ENCODE data around the gene HELLS. TPM values are rescaled to one million over a fixed set of nuclear protein-coding genes. Genes with fewer than 3 reads are reported as not detected.
"Not testable (repeated sequence)": the region's sequence is repeated elsewhere in the genome, so short reads cannot be mapped to it uniquely, and the experiment has no call there.

HELLS gene
- total RNA-seq, 1 experiment from 2014 or later: 291 TPM

DNA sequence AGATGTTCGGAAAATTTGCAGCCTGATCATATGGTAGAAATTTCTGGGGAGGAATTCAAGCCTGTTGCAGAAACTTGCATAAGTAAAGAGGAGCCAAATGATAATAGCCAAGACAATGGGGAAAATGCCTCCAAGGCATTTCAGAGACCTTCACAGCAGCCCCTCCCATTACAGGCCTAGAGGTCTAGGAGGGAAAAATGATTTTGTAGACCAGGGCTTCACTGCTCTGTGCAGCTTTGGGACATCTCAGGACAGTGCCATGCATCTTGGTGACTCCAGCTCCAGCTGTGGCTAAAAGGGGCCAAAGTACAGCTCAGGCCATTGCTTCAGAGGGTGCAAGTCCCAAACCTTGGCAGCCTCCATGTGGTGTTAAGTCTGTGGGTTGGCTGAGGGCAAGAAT is 87.4 kb downstream of the HELLS start:
- no peak overlapping the region for H3K27ac ChIP-seq (ENCODE audit: insufficient read length, low read depth, low read length)
- no CpG with 5 or more reads among the region's 1 CpG for WGBS (ENCODE audit: extremely low coverage, insufficient read length, low lambda C conversion rate)
- TF ChIP-seq CTCF (conservative IDR thresholded peaks at IDR 0.05): no peak
- H2BK12ac ChIP-seq (ENCODE audit: insufficient read length, low read depth, low read length): no peak overlapping the region
- H3K18ac ChIP-seq (ENCODE audit: insufficient read length, low read depth, low read length): no peak overlapping the region
- Mint-ChIP-seq H3K9me3 (peaks cover 35 to 42% of the 10 kb centered on the region in 2 experiments), H3K27ac (no peak overlapping the region), H3K4me1 (peaks cover under 1 to 2% of the 10 kb centered on the region in 2 experiments; a peak in 1 of 4 replicates), H3K4me3 (no peak overlapping the region), H3K36me3 (ENCODE audit: insufficient read depth in 1 of 3, low read depth in 3 of 3) (peaks cover 28 to 38% (median 38%) of the 10 kb centered on the region in 3 experiments), H3K27me3 (ENCODE audit: low read depth) (no peaks in the 10 kb centered on the region)
- H4K5ac ChIP-seq (ENCODE audit: insufficient read length, low read depth, low read length): no peak overlapping the region
- no peak overlapping the region for H3K4ac ChIP-seq (ENCODE audit: low read depth, low read length)
- H4K20me1 ChIP-seq (ENCODE audit: control insufficient read depth, insufficient read depth, insufficient read length): no peaks in the 10 kb centered on the region
- no peak overlapping the region for H2BK15ac ChIP-seq (ENCODE audit: low read depth, low read length)
- no peaks in the 10 kb centered on the region for H3K79me1 ChIP-seq (ENCODE audit: insufficient read depth, low read depth, low read length, poor library complexity, severe bottlenecking)
- no peak overlapping the region for H3K23ac ChIP-seq (ENCODE audit: insufficient read length, low read depth, low read length)
- DNase-seq: no peak
- H2BK120ac ChIP-seq (ENCODE audit: low read depth, low read length, poor library complexity, severe bottlenecking): no peak overlapping the region
- no peak overlapping the region for H3K9ac ChIP-seq (ENCODE audit: extremely low read depth, insufficient read length, low read length)
- H3T11ph ChIP-seq (ENCODE audit: low read length): no peak overlapping the region
- no peaks in the 10 kb centered on the region for H3K79me2 ChIP-seq (ENCODE audit: insufficient read depth, low read length)
- no peak overlapping the region for H2BK20ac ChIP-seq (ENCODE audit: low read depth, low read length, poor library complexity, severe bottlenecking)
- no peak overlapping the region for H3K56ac ChIP-seq (ENCODE audit: insufficient read length, low read depth, low read length)
- H3K4me2 ChIP-seq (ENCODE audit: insufficient read depth, insufficient read length, low read length): no peak overlapping the region
- no peak overlapping the region for H4K91ac ChIP-seq (ENCODE audit: insufficient read length, low read depth, low read length)
- H3K27me3 ChIP-seq (ENCODE audit: insufficient read depth, low read length): no peaks in the 10 kb centered on the region
- H3K9me3 ChIP-seq (ENCODE audit: control insufficient read depth, low read depth, low read length): no peaks in the 10 kb centered on the region
- no peak overlapping the region for H4K8ac ChIP-seq (replicated peaks; ENCODE audit: insufficient read length, low read depth, low read length)
- no peaks in the 10 kb centered on the region for H3K23me2 ChIP-seq (ENCODE audit: insufficient read length, low read depth, low read length, poor library complexity, severe bottlenecking)
- no peak overlapping the region for H3K14ac ChIP-seq (ENCODE audit: insufficient read depth, low read length)
- H3K4me1 ChIP-seq (ENCODE audit: insufficient read depth, low read length): no peaks in the 10 kb centered on the region
- H2AFZ ChIP-seq (ENCODE audit: low read length): no peak overlapping the region
- no peak overlapping the region for H2BK5ac ChIP-seq (ENCODE audit: insufficient read length, low read length)
- no peak overlapping the region for H2AK5ac ChIP-seq (ENCODE audit: insufficient read length, low read length)

- H2BK120ac ChIP-seq (ENCODE audit: low read depth, low read length, poor library complexity, severe bottlenecking); H4K5ac ChIP-seq (ENCODE audit: insufficient read length, low read depth, low read length); H3K9ac ChIP-seq (ENCODE audit: extremely low read depth, insufficient read length, low read length); H3T11ph ChIP-seq (ENCODE audit: low read length); H3K56ac ChIP-seq (ENCODE audit: insufficient read length, low read depth, low read length); DNase-seq; H3K79me1 ChIP-seq (ENCODE audit: insufficient read depth, low read depth, low read length, poor library complexity, severe bottlenecking); H2BK5ac ChIP-seq (ENCODE audit: insufficient read length, low read length); H3K4me2 ChIP-seq (ENCODE audit: insufficient read depth, insufficient read length, low read length); H3K27me3 Mint-ChIP-seq (ENCODE audit: low read depth); H3K4me3 Mint-ChIP-seq; H3K9me3 ChIP-seq (ENCODE audit: control insufficient read depth, low read depth, low read length); H3K23ac ChIP-seq (ENCODE audit: insufficient read length, low read depth, low read length); H4K8ac ChIP-seq (replicated peaks; ENCODE audit: insufficient read length, low read depth, low read length); H4K20me1 ChIP-seq (ENCODE audit: control insufficient read depth, insufficient read depth, insufficient read length); H4K91ac ChIP-seq (ENCODE audit: insufficient read length, low read depth, low read length); H3K79me2 ChIP-seq (ENCODE audit: insufficient read depth, low read length); H3K4me1 ChIP-seq (ENCODE audit: insufficient read depth, low read length); H3K23me2 ChIP-seq (ENCODE audit: insufficient read length, low read depth, low read length, poor library complexity, severe bottlenecking); H2AK5ac ChIP-seq (ENCODE audit: insufficient read length, low read length); H2BK20ac ChIP-seq (ENCODE audit: low read depth, low read length, poor library complexity, severe bottlenecking); H3K4ac ChIP-seq (ENCODE audit: low read depth, low read length); H2BK15ac ChIP-seq (ENCODE audit: low read depth, low read length); H3K27me3 ChIP-seq (ENCODE audit: insufficient read depth, low read length); H3K18ac ChIP-seq (ENCODE audit: insufficient read length, low read depth, low read length); H3K27ac Mint-ChIP-seq; H2BK12ac ChIP-seq (ENCODE audit: insufficient read length, low read depth, low read length); H3K27ac ChIP-seq (ENCODE audit: insufficient read length, low read depth, low read length); H3K14ac ChIP-seq (ENCODE audit: insufficient read depth, low read length); H2AFZ ChIP-seq (ENCODE audit: low read length); H3K4me1 Mint-ChIP-seq: not testable (repeated sequence)
- Mint-ChIP-seq H3K9me3 (peaks cover 40 to 45% of the 10 kb centered on the region in 2 experiments), H3K36me3 (ENCODE audit: insufficient read depth in 1 of 3, low read depth in 3 of 3) (peaks cover 36 to 45% (median 41%) of the 10 kb centered on the region in 3 experiments)
- no CpG with 5 or more reads among the region's 4 CpGs for WGBS (ENCODE audit: extremely low coverage, insufficient read length, low lambda C conversion rate)
Observed at GRCh38 chr10:94638097-94638496, 92.5 kb downstream of the HELLS start.

All from H9 (cell line).